Fibroblast of mammary gland (primary cell): ENCODE data around the gene LRP1B.
A peak's percentile ranks its signal among the peaks of the same experiment; 100 is the strongest.

Experiments
- DNase-seq: peaks from one replicate; pipeline ENCODE4 v3.0.0-alpha.2; 2010; ENCODE audit warnings: low read depth
- H3K4me3 ChIP-seq: 2 replicates; pipeline ENCODE4 v1.5.1; 2011; ENCODE audit warnings: low read depth, mild to moderate bottlenecking, low read length, moderate library complexity; ENCODE audit not compliant: control insufficient read depth
- TF ChIP-seq, protein P1 (sequence below): conservative IDR thresholded peaks from 2 replicates; pipeline ENCODE4 v1.5.1; 2011; ENCODE audit warnings: low read depth, low read length, inconsistent platforms; ENCODE audit not compliant: control insufficient read depth, insufficient read depth

The LRP1B gene

DNA sequence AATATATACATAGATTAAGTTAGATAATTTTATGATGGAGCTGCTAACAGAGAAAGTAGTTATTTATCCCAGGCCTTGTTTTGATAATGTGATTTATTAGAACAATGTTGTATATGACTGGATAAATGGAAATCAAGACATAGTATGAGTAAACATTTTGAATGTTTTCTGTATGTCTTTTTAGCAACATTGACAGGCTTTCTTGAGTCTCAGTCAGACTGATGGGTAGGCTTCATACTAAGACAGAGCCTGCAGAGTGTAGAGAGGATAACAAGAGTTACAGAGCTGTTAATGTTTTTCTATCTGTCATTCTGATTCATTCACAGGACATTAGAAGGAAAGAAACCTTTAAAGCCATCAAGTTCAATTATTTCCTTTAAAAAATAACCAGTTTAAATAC, 478.5 kb downstream of the LRP1B start:
- TF ChIP-seq, protein P1, sequence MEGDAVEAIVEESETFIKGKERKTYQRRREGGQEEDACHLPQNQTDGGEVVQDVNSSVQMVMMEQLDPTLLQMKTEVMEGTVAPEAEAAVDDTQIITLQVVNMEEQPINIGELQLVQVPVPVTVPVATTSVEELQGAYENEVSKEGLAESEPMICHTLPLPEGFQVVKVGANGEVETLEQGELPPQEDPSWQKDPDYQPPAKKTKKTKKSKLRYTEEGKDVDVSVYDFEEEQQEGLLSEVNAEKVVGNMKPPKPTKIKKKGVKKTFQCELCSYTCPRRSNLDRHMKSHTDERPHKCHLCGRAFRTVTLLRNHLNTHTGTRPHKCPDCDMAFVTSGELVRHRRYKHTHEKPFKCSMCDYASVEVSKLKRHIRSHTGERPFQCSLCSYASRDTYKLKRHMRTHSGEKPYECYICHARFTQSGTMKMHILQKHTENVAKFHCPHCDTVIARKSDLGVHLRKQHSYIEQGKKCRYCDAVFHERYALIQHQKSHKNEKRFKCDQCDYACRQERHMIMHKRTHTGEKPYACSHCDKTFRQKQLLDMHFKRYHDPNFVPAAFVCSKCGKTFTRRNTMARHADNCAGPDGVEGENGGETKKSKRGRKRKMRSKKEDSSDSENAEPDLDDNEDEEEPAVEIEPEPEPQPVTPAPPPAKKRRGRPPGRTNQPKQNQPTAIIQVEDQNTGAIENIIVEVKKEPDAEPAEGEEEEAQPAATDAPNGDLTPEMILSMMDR = no peak
- no peak for DNase-seq

DNA sequence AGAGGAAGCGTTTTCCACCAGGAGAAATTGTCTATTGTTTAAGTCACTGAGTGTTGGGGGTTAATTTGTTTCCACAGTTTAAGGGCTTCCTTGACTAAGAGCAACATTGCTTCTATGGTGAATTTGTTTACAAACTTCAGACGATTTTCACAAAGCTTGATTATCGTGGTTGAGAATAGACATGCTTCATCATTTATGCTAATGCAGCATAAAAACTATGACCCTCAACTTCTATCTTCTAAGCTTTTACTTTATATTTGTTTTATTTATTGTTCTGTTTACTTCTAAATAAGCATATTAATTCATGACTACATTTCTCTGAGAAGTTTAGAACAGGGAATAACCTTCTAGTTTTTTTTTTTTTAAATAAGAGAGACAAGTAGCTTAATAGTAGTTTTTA, 483.5 kb downstream of the LRP1B start:
- TF ChIP-seq, protein P1 = no peak
- H3K4me3 ChIP-seq = no peak overlapping the region
- DNase-seq = no peak

More for the DNA sequence above, 478.5 kb downstream of the LRP1B start:
- no peak overlapping the region for H3K4me3 ChIP-seq

DNA sequence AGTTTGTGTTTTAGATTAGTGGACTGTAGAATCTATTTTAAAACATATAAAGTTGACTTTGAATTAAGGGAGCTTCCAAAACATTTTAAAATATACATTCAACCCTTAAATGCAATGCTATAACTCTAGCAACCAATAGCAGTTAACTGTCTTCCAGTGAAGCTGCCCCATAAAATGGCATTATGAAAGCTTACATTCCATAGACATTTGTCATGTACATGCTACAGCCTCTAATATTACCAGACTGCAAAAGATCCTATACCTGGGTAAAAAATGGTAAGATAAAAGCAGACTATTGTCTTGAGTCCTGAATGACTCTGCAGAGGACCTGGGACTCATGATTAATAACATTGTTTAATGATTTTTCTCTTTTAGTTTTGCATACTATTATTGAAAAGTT, 489.4 kb downstream of the LRP1B start:
- no peak overlapping the region for H3K4me3 ChIP-seq
- peak; percentile 4 for DNase-seq
- TF ChIP-seq, protein P1 = no peak

DNA sequence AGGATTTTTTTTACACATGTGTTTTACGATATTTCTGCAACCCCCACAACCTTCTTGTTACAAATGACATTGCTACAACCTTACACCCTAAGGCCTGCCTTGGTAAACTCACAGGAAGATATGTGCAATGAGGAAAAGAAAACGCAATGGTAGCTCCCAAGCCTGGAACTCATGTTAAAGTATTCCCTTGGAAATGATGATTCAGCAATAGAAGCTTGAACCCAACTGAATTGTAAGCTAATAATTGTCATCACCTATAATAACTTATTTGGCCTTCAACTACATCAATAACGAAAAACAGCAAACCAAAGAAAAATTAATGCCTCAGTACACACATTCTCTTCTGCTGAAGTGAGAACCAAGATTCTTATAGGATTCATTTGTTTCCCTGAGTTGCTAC, 491.0 kb downstream of the LRP1B start:
- TF ChIP-seq, protein P1 = no peak
- DNase-seq = no peak

DNA sequence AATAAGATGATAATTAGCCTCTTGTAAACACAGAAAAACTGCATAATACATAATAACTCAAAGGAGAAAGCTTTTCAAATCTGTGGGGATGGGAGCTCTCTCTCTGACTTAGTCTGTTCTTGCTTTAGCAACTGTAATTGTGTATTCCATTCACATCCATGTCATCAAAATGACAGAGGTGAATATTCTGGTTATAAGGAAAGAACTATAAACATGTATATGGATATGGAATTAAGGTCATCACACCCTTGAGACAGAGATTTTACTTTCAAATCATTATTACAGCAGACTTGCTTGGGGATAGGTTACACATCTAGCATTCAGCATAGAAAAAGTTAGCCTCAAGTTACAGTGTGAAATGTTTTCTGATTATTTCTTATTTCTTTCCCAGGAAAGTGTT, 497.7 kb downstream of the LRP1B start:
- no peak for DNase-seq
- TF ChIP-seq, protein P1 = no peak
- no peak overlapping the region for H3K4me3 ChIP-seq

More for the DNA sequence above, 491.0 kb downstream of the LRP1B start:
- H3K4me3 ChIP-seq = no peak overlapping the region

DNA sequence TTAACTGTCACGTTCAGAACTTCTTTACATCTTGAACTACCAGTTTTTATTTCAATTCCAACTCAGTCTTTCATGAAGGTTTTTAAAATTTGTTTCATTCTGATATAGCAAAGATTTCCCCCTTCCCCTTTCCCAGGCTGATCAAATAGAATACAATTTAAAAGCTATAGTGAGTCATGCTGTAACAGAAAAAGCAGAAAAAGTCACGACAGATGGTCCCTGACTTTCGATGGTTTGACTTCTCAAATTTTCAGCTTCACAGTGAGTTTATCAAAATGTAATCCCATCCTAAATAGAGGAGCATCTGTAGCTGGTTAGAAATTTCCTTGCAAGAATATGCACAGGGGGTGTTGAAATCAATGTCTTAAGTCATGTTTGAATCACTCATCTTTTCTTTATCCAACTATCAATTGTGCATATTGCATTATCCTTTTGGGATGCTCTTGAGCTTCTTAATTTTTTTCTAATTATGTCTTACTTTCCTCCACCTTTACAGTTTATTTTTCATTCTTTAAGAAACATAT, 500.3 kb downstream of the LRP1B start:
- TF ChIP-seq, protein P1 = no peak
- H3K4me3 ChIP-seq = no peak overlapping the region
- DNase-seq = no peak

DNA sequence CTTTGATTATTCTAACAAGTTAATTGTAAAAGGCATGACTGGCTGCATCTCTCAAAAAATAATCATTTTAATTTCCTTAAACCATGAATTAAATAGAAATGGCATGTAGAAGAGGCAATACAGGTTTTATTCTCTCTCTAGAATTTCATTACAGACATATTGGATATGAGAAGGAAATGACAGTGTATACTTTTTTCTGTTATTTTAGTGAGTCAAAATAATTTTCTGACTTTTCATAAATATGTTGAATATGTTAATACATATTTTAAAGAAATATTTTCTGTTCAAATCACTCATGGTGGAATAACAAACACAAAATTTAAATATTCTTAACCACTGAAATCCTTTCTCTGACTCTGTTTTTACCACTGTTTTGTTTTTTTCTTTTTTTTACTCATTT, 510.4 kb downstream of the LRP1B start:
- no peak overlapping the region for H3K4me3 ChIP-seq
- DNase-seq = no peak
- TF ChIP-seq, protein P1 = no peak
